ENCODE results near the gene EEF1G. TPM values are rescaled to one million over a fixed set of nuclear protein-coding genes. Genes with fewer than 3 reads are reported as not detected.
A peak's percentile ranks its signal among the peaks of the same experiment; 100 is the strongest.

EEF1G gene
- total and polyA plus RNA-seq, 9 of the 15 experiments (the other 6 are each of a cell fraction or from before 2014, with no cell fraction given), result 985 to 2,349 (median 2,035) TPM

DNA sequence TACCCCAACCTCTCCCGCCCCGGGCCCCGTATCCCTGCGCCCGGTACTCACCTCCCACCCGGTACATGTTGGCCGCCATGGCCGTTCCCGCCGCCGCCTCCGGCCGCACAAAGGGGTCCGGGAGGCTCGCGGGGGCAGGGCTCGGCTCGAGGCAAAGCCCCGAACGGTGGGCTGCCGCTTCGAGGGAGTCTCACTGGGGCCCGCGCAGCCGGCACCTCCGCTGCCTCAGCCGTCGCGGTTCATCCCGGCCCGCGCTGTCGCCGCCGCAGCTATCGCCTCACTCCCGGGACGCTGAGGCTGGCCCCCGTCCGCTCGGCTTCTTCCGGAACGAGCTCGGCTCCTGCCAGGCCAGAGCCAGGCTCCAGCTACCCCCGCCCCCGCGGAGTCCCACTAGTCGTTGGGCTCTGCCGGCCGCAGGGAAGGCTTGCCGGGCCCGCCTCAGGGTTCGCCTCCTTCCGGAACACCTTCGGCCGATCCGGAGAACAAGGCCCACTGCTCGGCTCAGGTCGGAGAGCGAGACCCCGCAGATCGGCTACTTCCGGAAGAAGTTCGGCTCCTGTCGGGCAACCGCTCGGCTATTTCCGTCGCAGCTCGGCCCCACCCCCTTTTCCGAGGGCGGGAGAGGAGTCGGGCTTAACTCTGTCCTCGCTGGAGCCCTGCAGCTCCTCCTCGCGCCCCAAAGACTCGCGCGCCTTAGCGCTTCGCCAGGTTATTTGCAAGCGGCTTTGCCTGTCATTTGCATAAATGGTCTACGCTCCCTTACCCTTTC lies 27.9 kb upstream of the EEF1G start, which contains the start of gene MTA2 (continued):
- no peak for TF ChIP-seq SAFB2 (IDR thresholded peaks at IDR 0.05; ENCODE audit: borderline replicate concordance, low read depth, low read length, severe bottlenecking)
- peak; percentile 91 for TF ChIP-seq RBM22 (IDR thresholded peaks at IDR 0.05; ENCODE audit: low read depth, low read length, poor library complexity, severe bottlenecking)
- TF ChIP-seq, protein P1, sequence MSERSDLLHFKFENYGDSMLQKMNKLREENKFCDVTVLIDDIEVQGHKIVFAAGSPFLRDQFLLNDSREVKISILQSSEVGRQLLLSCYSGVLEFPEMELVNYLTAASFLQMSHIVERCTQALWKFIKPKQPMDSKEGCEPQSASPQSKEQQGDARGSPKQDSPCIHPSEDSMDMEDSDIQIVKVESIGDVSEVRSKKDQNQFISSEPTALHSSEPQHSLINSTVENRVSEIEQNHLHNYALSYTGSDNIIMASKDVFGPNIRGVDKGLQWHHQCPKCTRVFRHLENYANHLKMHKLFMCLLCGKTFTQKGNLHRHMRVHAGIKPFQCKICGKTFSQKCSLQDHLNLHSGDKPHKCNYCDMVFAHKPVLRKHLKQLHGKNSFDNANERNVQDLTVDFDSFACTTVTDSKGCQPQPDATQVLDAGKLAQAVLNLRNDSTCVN (CRISPR knock-in tag; IDR thresholded peaks at IDR 0.05), result no peak
- 0 out of 2 replicates have a peak, but pooled peaks have one; percentile 16 for TF ChIP-seq ZNF384 (IDR thresholded peaks at IDR 0.05; ENCODE audit: low read depth, low read length)
- TF ChIP-seq ZNF584 (CRISPR knock-in tag; IDR thresholded peaks at IDR 0.05; ENCODE audit: low read depth), result no peak
- TF ChIP-seq ZNF253 (CRISPR knock-in tag; conservative IDR thresholded peaks at IDR 0.05), result no peak
- TF ChIP-seq GATAD2A (IDR thresholded peaks at IDR 0.05), result peak; percentile 87; the same call in 1 of the 2 replicates
- TF ChIP-seq SUPT5H (IDR thresholded peaks at IDR 0.05), result peak; percentile 77
- TF ChIP-seq MEIS2 (IDR thresholded peaks at IDR 0.05; ENCODE audit: partially characterized antibody), result no peak
- TF ChIP-seq ZNF23 (CRISPR knock-in tag; IDR thresholded peaks at IDR 0.05), result no peak
- peak; percentile 50 for TF ChIP-seq PCBP1 (IDR thresholded peaks at IDR 0.05; ENCODE audit: low read depth, low read length, poor library complexity, severe bottlenecking)
- TF ChIP-seq, protein P2, sequence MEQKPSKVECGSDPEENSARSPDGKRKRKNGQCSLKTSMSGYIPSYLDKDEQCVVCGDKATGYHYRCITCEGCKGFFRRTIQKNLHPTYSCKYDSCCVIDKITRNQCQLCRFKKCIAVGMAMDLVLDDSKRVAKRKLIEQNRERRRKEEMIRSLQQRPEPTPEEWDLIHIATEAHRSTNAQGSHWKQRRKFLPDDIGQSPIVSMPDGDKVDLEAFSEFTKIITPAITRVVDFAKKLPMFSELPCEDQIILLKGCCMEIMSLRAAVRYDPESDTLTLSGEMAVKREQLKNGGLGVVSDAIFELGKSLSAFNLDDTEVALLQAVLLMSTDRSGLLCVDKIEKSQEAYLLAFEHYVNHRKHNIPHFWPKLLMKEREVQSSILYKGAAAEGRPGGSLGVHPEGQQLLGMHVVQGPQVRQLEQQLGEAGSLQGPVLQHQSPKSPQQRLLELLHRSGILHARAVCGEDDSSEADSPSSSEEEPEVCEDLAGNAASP (IDR thresholded peaks at IDR 0.05), result no peak
- no peak; the same call in 1 of the 2 replicates for TF ChIP-seq NFIC (IDR thresholded peaks at IDR 0.05)
- TF ChIP-seq, protein P3, sequence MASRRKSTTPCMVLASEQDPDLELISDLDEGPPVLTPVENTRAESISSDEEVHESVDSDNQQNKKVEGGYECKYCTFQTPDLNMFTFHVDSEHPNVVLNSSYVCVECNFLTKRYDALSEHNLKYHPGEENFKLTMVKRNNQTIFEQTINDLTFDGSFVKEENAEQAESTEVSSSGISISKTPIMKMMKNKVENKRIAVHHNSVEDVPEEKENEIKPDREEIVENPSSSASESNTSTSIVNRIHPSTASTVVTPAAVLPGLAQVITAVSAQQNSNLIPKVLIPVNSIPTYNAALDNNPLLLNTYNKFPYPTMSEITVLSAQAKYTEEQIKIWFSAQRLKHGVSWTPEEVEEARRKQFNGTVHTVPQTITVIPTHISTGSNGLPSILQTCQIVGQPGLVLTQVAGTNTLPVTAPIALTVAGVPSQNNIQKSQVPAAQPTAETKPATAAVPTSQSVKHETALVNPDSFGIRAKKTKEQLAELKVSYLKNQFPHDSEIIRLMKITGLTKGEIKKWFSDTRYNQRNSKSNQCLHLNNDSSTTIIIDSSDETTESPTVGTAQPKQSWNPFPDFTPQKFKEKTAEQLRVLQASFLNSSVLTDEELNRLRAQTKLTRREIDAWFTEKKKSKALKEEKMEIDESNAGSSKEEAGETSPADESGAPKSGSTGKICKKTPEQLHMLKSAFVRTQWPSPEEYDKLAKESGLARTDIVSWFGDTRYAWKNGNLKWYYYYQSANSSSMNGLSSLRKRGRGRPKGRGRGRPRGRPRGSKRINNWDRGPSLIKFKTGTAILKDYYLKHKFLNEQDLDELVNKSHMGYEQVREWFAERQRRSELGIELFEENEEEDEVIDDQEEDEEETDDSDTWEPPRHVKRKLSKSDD (conservative IDR thresholded peaks at IDR 0.05; ENCODE audit: low read length), result no peak
- TF ChIP-seq, protein P4, sequence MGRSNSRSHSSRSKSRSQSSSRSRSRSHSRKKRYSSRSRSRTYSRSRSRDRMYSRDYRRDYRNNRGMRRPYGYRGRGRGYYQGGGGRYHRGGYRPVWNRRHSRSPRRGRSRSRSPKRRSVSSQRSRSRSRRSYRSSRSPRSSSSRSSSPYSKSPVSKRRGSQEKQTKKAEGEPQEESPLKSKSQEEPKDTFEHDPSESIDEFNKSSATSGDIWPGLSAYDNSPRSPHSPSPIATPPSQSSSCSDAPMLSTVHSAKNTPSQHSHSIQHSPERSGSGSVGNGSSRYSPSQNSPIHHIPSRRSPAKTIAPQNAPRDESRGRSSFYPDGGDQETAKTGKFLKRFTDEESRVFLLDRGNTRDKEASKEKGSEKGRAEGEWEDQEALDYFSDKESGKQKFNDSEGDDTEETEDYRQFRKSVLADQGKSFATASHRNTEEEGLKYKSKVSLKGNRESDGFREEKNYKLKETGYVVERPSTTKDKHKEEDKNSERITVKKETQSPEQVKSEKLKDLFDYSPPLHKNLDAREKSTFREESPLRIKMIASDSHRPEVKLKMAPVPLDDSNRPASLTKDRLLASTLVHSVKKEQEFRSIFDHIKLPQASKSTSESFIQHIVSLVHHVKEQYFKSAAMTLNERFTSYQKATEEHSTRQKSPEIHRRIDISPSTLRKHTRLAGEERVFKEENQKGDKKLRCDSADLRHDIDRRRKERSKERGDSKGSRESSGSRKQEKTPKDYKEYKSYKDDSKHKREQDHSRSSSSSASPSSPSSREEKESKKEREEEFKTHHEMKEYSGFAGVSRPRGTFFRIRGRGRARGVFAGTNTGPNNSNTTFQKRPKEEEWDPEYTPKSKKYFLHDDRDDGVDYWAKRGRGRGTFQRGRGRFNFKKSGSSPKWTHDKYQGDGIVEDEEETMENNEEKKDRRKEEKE (IDR thresholded peaks at IDR 0.05; ENCODE audit: borderline replicate concordance in 1 of 2, control insufficient read depth in 1 of 2, low read depth in 2 of 2, low read length in 1 of 2), result 0 out of 4 replicates have a peak, but pooled peaks of 1 of the 2 experiments have one; percentile 28
- no peak for TF ChIP-seq GATA2 (CRISPR knock-in tag; IDR thresholded peaks at IDR 0.05)
- TF ChIP-seq, protein P5, sequence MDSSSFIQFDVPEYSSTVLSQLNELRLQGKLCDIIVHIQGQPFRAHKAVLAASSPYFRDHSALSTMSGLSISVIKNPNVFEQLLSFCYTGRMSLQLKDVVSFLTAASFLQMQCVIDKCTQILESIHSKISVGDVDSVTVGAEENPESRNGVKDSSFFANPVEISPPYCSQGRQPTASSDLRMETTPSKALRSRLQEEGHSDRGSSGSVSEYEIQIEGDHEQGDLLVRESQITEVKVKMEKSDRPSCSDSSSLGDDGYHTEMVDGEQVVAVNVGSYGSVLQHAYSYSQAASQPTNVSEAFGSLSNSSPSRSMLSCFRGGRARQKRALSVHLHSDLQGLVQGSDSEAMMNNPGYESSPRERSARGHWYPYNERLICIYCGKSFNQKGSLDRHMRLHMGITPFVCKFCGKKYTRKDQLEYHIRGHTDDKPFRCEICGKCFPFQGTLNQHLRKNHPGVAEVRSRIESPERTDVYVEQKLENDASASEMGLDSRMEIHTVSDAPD (CRISPR knock-in tag; IDR thresholded peaks at IDR 0.05), result no peak

All from K562 (cell line).